ENCODE measurements around the gene ATF3. TPM values are rescaled to one million over a fixed set of nuclear protein-coding genes. Genes with fewer than 3 reads are reported as not detected.

Gene ATF3
- total RNA-seq, 1 experiment from 2014 or later = 21.8 TPM

- no peak overlapping the region for H3K4me3 ChIP-seq (ENCODE audit: low read depth, low read length)
- DNase-seq = no peak
- no peaks in the 10 kb centered on the region for H3K27me3 ChIP-seq (replicated peaks; ENCODE audit: control insufficient read depth, insufficient read depth, low read length)
- no TSS peak for BruUV-seq (replicated peaks)
- no peaks in the 10 kb centered on the region for H3K36me3 Mint-ChIP-seq (ENCODE audit: insufficient read depth, unreplicated experiment)
- no peak overlapping the region for H3K4me3 Mint-ChIP-seq (ENCODE audit: unreplicated experiment)
- no peaks in the 10 kb centered on the region; the same call in 1 of the 2 replicates for H3K4me1 ChIP-seq
- TF ChIP-seq CTCF (IDR thresholded peaks at IDR 0.05; ENCODE audit: insufficient read depth in 1 of 2, low read depth in 1 of 2, low read length in 1 of 2, severe bottlenecking in 1 of 2, unreplicated experiment in 1 of 2) = no peak
- no peaks in the 10 kb centered on the region for H3K9me3 ChIP-seq
- no peaks in the 10 kb centered on the region for H3K4me1 Mint-ChIP-seq (ENCODE audit: low read depth, unreplicated experiment)
- peaks cover 3% of the 10 kb centered on the region for H3K27me3 Mint-ChIP-seq (ENCODE audit: insufficient read depth, unreplicated experiment)
- intact Hi-C loops (cut with micrococcal nuclease; ENCODE audit: unreplicated experiment) = no loop called here
- no peaks in the 10 kb centered on the region for H3K36me3 ChIP-seq (ENCODE audit: control insufficient read depth, insufficient read depth, low read length)
- no peaks in the 10 kb centered on the region for H3K9me3 Mint-ChIP-seq (ENCODE audit: unreplicated experiment)
- CTCF ChIA-PET = interaction anchor here (0.6 to 1.0 kb wide), 3 partner anchors 20 to 151 kb away, joined by 4 to 9 read pairs (median 4); partner anchors contain the start of gene ATF3
- H3K27ac Mint-ChIP-seq (ENCODE audit: unreplicated experiment) = no peak overlapping the region
- POLR2A ChIA-PET = no interaction called here
Measured at GRCh38 chr1:212628046-212628445, 19.5 kb downstream of the ATF3 start.

- intact Hi-C loops (cut with micrococcal nuclease; ENCODE audit: unreplicated experiment) = no loop called here
- CTCF ChIA-PET = interaction anchor here (0.6 kb wide), 1 partner anchor 20 kb away, joined by 4 read pairs; the partner anchor contains the start of gene ATF3
- Histone ChIP-seq H3K4me3 (ENCODE audit: low read depth, low read length) (no peak overlapping the region), H3K9me3 (no peaks in the 10 kb centered on the region), H3K4me1 (no peaks in the 10 kb centered on the region; the same call in 1 of the 2 replicates), H3K36me3 (ENCODE audit: control insufficient read depth, insufficient read depth, low read length) (no peaks in the 10 kb centered on the region), H3K27me3 (replicated peaks; ENCODE audit: control insufficient read depth, insufficient read depth, low read length) (no peaks in the 10 kb centered on the region)
- no peak for DNase-seq
- TF ChIP-seq CTCF (IDR thresholded peaks at IDR 0.05; ENCODE audit: insufficient read depth in 1 of 2, low read depth in 1 of 2, low read length in 1 of 2, severe bottlenecking in 1 of 2, unreplicated experiment in 1 of 2) = no peak
- Mint-ChIP-seq H3K27ac (ENCODE audit: unreplicated experiment) (no peak overlapping the region), H3K36me3 (ENCODE audit: insufficient read depth, unreplicated experiment) (no peaks in the 10 kb centered on the region), H3K4me3 (ENCODE audit: unreplicated experiment) (no peak overlapping the region), H3K27me3 (ENCODE audit: insufficient read depth, unreplicated experiment) (peaks cover 3% of the 10 kb centered on the region), H3K9me3 (ENCODE audit: unreplicated experiment) (no peaks in the 10 kb centered on the region), H3K4me1 (ENCODE audit: low read depth, unreplicated experiment) (no peaks in the 10 kb centered on the region)
- BruUV-seq (replicated peaks) = no TSS peak
- POLR2A ChIA-PET = no interaction called here
Measured at GRCh38 chr1:212628813-212629415, 20.4 kb downstream of the ATF3 start.

- H3K36me3 Mint-ChIP-seq (ENCODE audit: insufficient read depth, unreplicated experiment) = no peaks in the 10 kb centered on the region
- peaks cover 5% of the 10 kb centered on the region for H3K9me3 Mint-ChIP-seq (ENCODE audit: unreplicated experiment)
- POLR2A ChIA-PET = no interaction called here
- no peak for DNase-seq
- 0 out of 2 replicates have a peak, but pooled peaks cover 6% of the 10 kb centered on the region for H3K9me3 ChIP-seq
- H3K27me3 Mint-ChIP-seq (ENCODE audit: insufficient read depth, unreplicated experiment) = peaks cover 3% of the 10 kb centered on the region
- intact Hi-C loops (cut with micrococcal nuclease; ENCODE audit: unreplicated experiment) = no loop called here
- no peak overlapping the region for H3K4me3 ChIP-seq (ENCODE audit: low read depth, low read length)
- H3K4me3 Mint-ChIP-seq (ENCODE audit: unreplicated experiment) = no peak overlapping the region
- CTCF ChIA-PET = no interaction called here
- BruUV-seq (replicated peaks) = no TSS peak
- no peaks in the 10 kb centered on the region for H3K36me3 ChIP-seq (ENCODE audit: control insufficient read depth, insufficient read depth, low read length)
- H3K27ac Mint-ChIP-seq (ENCODE audit: unreplicated experiment) = no peak overlapping the region
- no peaks in the 10 kb centered on the region; the same call in 1 of the 2 replicates for H3K4me1 ChIP-seq
- H3K27me3 ChIP-seq (replicated peaks; ENCODE audit: control insufficient read depth, insufficient read depth, low read length) = no peaks in the 10 kb centered on the region
- no peak for TF ChIP-seq CTCF (IDR thresholded peaks at IDR 0.05; ENCODE audit: insufficient read depth in 1 of 2, low read depth in 1 of 2, low read length in 1 of 2, severe bottlenecking in 1 of 2, unreplicated experiment in 1 of 2)
- no peaks in the 10 kb centered on the region for H3K4me1 Mint-ChIP-seq (ENCODE audit: low read depth, unreplicated experiment)
Measured at GRCh38 chr1:212629450-212630157, 21.0 kb downstream of the ATF3 start.

All from Caco-2 (cell line).